Upper lobe of left lung (tissue), 6 donors: ENCODE results near the gene DNASE1L1. TPM values are rescaled to one million over a fixed set of nuclear protein-coding genes. Genes with fewer than 3 reads are reported as not detected.

ENCODE experiments used
- ATAC-seq, 2 donors: fragments of 200-7000 bp; cut with Tn5 transposase; one replicate each; pipeline ENCODE4 v1.9.1; 2022; ENCODE audit warnings: mild to moderate bottlenecking in 2 of 2, moderate library complexity in 2 of 2; ENCODE audit not compliant: low FRiP score in 2 of 2
- DNase-seq, 2 donors: peaks; one replicate each; pipeline ENCODE4 v3.0.0-alpha.2; 2019 to 2020
- H3K27ac ChIP-seq, 4 donors: fragments of 200-600 bp; sonication (generic); one replicate each; pipeline ENCODE4 v1.5.1; 2016 to 2019
- H3K27me3 ChIP-seq, 4 donors: fragments of 200-600 bp; sonication (generic); one replicate each; pipeline ENCODE4 v1.5.1; 2017 to 2019
- H3K36me3 ChIP-seq, 4 donors: fragments of 200-600 bp; sonication (generic); one replicate each; pipeline ENCODE4 v1.5.1; 2016 to 2019
- H3K4me1 ChIP-seq, 4 donors: fragments of 200-600 bp; sonication (generic); one replicate each; pipeline ENCODE4 v1.5.1; 2018 to 2019
- H3K4me3 ChIP-seq, 4 donors: fragments of 200-600 bp; sonication (generic); one replicate each; pipeline ENCODE4 v1.5.1; 2017 to 2019; ENCODE audit warnings: mild to moderate bottlenecking in 2 of 4, moderate library complexity in 1 of 4
- H3K9me3 ChIP-seq, 4 donors: fragments of 200-600 bp; sonication (generic); one replicate each; pipeline ENCODE4 v1.5.1; 2018 to 2019
- EP300 ChIP-seq, 4 donors: sonication (generic); formaldehyde crosslinking; IDR thresholded peaks; one replicate each; pipeline ENCODE4 v1.5.1; 2017; ENCODE audit warnings: antibody characterized with exemption in 4 of 4, control low read depth in 2 of 4
- POLR2A ChIP-seq, 4 donors: fragments of 450-650 bp; IDR thresholded peaks; one replicate each; pipeline ENCODE4 v1.5.1; 2016 to 2017; ENCODE audit warnings: antibody characterized with exemption in 4 of 4, mild to moderate bottlenecking in 2 of 4
- POLR2AphosphoS5 ChIP-seq, 2 donors: sonication (generic); formaldehyde crosslinking; IDR thresholded peaks; one replicate each; pipeline ENCODE4 v1.5.1; 2017; ENCODE audit warnings: antibody characterized with exemption in 2 of 2
- WGBS, 2 donors: methylation state at CpG; one replicate each; pipeline ENCODE4 v1.1.5; 2017 to 2018; 5-methylcytosine and 5-hydroxymethylcytosine counted together
- total RNA-seq, 6 donors: library from RNA; depleted of rRNA in 4 of 6; stranded (reverse); fragments of >200 nt in 4 of 6; gene quantifications; one replicate each; pipeline versions ENCODE4 v1.1.0 to v1.2.1, GENCODE V29; 2016 to 2021
- TF ChIP-seq, protein P1 (sequence below), 6 experiments: fragments of 450-650 bp in 4 of 6; fragments of 200-600 bp in 2 of 6; sonication (generic) in 2 of 6; IDR thresholded peaks; one replicate each; pipeline ENCODE4 v1.5.1; 2016 to 2019; ENCODE audit warnings: antibody characterized with exemption in 6 of 6
- donor health status: DM: no; HTN: no; CAD: no; lungs with moderate emphysema.
- donor health status: DM: no; HTN: yes; CAD: no; lungs with severe emphysema.

DNASE1L1 gene
- total RNA-seq, 6 donors from 2014 or later: 18.9 to 55.5 (median 48.2) TPM

DNA sequence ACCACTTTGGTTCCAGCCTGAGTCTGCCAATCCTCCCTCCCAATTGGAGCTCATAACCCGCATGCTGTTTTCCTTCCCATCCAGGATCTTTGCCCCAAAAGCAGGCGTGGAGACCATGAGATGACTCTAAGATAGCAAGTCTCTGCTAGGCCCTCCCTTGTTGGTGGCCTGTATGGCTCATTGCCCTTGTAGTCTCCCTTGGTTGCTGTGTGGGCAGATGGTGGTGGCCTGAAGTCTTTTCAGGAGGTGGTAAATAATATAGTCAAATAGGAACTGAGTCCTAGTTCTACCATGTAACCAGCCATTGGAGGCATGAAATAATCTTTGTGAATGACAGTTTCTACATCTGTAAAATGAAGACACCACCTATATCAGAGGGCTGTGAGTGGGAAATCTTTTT lies 20.7 kb upstream of the DNASE1L1 start:
- peak overlapping the region in 3 of 4 donors; percentile 75 to 92 (median 76) for H3K4me3 ChIP-seq
- no peak for ATAC-seq
- WGBS, 2 donors: 76% methylated on average over 2 of the region's 2 CpGs; no CpG with 5 or more reads in 1 of the 2 donors
- peaks cover 8 to 21% (median 11%) of the 10 kb centered on the region in 4 donors for H3K4me1 ChIP-seq
- peak overlapping the region in 3 of 4 donors; percentile 82 to 96 (median 88) for H3K27ac ChIP-seq
- no peaks in the 10 kb centered on the region for H3K27me3 ChIP-seq
- peaks cover 0 to 15% (median 0%) of the 10 kb centered on the region in 4 donors for H3K9me3 ChIP-seq
- peaks cover 0 to 32% (median 15%) of the 10 kb centered on the region in 4 donors for H3K36me3 ChIP-seq
- no peak for TF ChIP-seq POLR2AphosphoS5 (IDR thresholded peaks at IDR 0.05)
- TF ChIP-seq, protein P1, sequence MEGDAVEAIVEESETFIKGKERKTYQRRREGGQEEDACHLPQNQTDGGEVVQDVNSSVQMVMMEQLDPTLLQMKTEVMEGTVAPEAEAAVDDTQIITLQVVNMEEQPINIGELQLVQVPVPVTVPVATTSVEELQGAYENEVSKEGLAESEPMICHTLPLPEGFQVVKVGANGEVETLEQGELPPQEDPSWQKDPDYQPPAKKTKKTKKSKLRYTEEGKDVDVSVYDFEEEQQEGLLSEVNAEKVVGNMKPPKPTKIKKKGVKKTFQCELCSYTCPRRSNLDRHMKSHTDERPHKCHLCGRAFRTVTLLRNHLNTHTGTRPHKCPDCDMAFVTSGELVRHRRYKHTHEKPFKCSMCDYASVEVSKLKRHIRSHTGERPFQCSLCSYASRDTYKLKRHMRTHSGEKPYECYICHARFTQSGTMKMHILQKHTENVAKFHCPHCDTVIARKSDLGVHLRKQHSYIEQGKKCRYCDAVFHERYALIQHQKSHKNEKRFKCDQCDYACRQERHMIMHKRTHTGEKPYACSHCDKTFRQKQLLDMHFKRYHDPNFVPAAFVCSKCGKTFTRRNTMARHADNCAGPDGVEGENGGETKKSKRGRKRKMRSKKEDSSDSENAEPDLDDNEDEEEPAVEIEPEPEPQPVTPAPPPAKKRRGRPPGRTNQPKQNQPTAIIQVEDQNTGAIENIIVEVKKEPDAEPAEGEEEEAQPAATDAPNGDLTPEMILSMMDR (IDR thresholded peaks at IDR 0.05): no peak
- TF ChIP-seq POLR2A (IDR thresholded peaks at IDR 0.05): no peak
- TF ChIP-seq EP300 (IDR thresholded peaks at IDR 0.05): no peak
- no peak for DNase-seq

DNA sequence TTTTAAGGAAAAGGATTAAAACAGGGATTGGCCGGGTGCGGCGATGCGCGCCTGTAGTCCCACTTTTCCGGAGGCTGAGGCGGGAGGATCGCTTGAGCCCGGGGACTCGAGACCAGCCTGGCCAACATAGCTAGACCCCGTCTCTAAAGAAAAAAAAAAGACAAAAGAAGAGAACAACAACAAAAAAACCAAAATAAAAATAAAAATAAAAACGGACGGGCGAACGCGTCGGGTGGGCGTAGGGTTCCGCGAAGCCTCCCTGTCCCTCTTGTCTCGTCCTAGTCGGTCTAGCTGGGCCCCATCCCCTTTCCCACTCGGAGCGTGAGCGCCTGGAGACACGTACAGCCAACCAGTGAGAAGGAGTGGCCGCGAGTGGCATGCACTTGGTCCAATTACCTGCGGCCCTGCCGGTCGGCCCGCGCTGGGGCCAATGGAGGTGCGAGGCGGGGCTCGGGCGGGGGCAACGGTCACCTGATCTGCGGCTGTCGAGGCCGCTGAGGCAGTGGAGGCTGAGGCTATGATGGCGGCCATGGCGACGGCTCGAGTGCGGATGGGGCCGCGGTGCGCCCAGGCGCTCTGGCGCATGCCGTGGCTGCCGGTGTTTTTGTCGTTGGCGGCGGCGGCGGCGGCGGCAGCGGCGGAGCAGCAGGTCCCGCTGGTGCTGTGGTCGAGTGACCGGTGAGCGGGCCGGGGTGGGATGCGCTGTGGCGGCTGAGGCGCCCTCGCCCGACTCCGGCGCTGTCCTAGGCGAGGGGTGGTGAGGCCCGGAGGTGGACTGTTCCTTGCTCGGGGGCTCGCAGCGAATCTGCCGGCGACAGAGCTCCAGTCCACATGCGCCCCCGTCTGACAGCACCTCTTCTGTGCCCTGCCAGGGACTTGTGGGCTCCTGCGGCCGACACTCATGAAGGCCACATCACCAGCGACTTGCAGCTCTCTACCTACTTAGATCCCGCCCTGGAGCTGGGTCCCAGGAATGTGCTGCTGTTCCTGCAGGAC lies 19.4 kb upstream of the DNASE1L1 start, which contains the start of gene ATP6AP1:
ATP6AP1 (plus strand) TSS at position 502 of the 996 bp plus-strand sequence; CDS start at position 518, 16 bp downstream.
- H3K27ac ChIP-seq: peak within 1 kb of the TSS; percentile 78 to 96 (median 85)

DNA sequence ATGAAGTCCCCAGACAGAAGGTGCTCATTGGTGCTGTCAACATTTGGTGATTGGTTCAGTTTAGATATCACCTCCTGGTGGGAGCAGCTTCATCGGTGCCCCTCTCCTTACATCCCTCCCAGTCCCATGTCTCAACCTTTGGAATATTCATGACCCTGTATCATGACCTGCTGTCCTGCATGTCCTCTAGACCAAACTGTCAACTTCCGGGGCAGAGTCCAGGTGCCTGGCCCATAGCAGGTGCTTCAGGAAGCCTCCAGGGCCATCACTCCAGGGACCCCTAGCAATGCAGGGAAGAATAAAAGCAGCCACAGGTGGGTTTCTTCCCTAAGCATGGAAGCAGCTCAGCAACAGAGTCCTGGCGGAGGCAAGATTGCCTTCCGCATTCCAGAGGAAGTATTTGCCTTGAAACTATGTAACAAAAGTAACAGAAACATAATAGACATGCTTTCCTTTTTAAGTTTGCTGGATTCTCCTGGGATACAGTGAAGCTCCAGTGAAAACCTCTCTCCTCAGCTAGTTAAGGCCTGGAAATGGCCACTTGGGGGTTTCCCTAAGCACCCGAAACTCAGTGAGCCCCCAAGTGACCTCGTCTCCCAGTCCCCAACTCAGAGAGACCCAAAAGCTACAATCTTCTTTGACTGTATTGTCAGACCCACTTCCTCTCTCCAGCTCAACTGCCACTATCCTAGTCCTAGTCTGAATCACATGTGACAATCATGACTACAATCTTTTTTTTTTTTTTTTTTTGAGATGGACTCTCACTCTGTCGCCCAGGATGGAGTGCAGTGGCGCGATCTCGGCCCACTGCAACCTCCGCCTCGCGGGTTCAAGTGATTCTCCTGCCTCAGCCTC lies 18.1 kb upstream of the DNASE1L1 start:
- TF ChIP-seq POLR2A (IDR thresholded peaks at IDR 0.05) (no peak), POLR2AphosphoS5 (IDR thresholded peaks at IDR 0.05) (no peak), EP300 (IDR thresholded peaks at IDR 0.05) (no peak)
- TF ChIP-seq, protein P1 (IDR thresholded peaks at IDR 0.05): no peak
- H3K36me3 ChIP-seq: peaks cover 0 to 6% (median 2%) of the 10 kb centered on the region in 4 donors
- no peaks in the 10 kb centered on the region for H3K27me3 ChIP-seq
- DNase-seq (no peak), ATAC-seq (no peak)
- H3K4me1 ChIP-seq: peaks cover 8 to 21% (median 11%) of the 10 kb centered on the region in 4 donors
- 80% methylated on average over 5 to 13 of the region's 13 CpGs for WGBS, 2 donors
- H3K9me3 ChIP-seq: peaks cover 0 to 15% (median 0%) of the 10 kb centered on the region in 4 donors
- H3K27ac ChIP-seq: peak overlapping the region in 2 of 4 donors; percentile 88 to 96
- H3K4me3 ChIP-seq: peak overlapping the region in 3 of 4 donors; percentile 75 to 92 (median 76)

More for the DNA sequence above, 19.4 kb upstream of the DNASE1L1 start, which contains the start of gene ATP6AP1:
- H3K36me3 ChIP-seq: peaks cover 0 to 20% (median 10%) of the 10 kb centered on the region in 4 donors
- peak within 1 kb of the TSS; percentile 75 to 92 (median 82) for H3K4me3 ChIP-seq
- 27 to 59% methylated on average over 23 to 79 of the region's 87 CpGs for WGBS, 2 donors
- H3K4me1 ChIP-seq: peaks cover 8 to 21% (median 11%) of the 10 kb centered on the region in 4 donors
- ATAC-seq (peak; percentile 95 to 99), DNase-seq (peak; percentile 94 to 97)
- no peaks in the 10 kb centered on the region for H3K27me3 ChIP-seq
- peaks cover 0 to 15% (median 0%) of the 10 kb centered on the region in 4 donors for H3K9me3 ChIP-seq
- TF ChIP-seq POLR2AphosphoS5 (IDR thresholded peaks at IDR 0.05) (peak; percentile 58 to 83), POLR2A (IDR thresholded peaks at IDR 0.05) (peak in 3 of 4 donors; percentile 28 to 85 (median 75)), EP300 (IDR thresholded peaks at IDR 0.05) (no peak)
- TF ChIP-seq, protein P1 (IDR thresholded peaks at IDR 0.05): peak in 1 of 6 experiments; percentile 23

DNA sequence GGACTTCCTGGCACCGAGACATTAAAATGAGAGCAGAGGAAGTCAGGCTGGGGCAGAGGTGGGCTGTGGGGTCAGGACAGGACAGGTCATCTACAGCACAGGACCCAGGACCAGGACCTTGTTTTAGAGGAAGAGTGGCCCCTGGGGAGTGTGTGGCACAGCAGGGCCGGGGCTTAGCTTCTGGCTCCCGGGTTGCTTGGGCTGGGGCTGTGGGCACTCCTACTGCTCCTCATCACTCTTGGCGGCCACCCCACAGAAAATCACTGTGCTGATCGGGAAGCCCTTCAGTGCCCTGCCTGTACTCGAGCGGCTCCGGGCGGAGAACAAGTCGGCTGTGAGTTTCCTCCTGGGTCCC lies 11.3 kb upstream of the DNASE1L1 start:
- TF ChIP-seq, protein P1 (IDR thresholded peaks at IDR 0.05): no peak
- TF ChIP-seq POLR2AphosphoS5 (IDR thresholded peaks at IDR 0.05): no peak
- TF ChIP-seq EP300 (IDR thresholded peaks at IDR 0.05): no peak
- TF ChIP-seq POLR2A (IDR thresholded peaks at IDR 0.05): no peak
- Histone ChIP-seq H3K4me1 (no peaks in the 10 kb centered on the region), H3K36me3 (peaks cover 0 to 9% (median 0%) of the 10 kb centered on the region in 4 donors), H3K27ac (peak overlapping the region in 1 of 4 donors; percentile 33), H3K4me3 (no peak overlapping the region), H3K9me3 (no peaks in the 10 kb centered on the region), H3K27me3 (no peaks in the 10 kb centered on the region)
- DNase-seq (no peak), ATAC-seq (peak in 1 of 2 donors; percentile 24)
- 71 to 92% methylated on average over 1 to 10 of the region's 10 CpGs for WGBS, 2 donors
